ENCODE measurements around the gene TMEM181.

TMEM181 gene

DNA sequence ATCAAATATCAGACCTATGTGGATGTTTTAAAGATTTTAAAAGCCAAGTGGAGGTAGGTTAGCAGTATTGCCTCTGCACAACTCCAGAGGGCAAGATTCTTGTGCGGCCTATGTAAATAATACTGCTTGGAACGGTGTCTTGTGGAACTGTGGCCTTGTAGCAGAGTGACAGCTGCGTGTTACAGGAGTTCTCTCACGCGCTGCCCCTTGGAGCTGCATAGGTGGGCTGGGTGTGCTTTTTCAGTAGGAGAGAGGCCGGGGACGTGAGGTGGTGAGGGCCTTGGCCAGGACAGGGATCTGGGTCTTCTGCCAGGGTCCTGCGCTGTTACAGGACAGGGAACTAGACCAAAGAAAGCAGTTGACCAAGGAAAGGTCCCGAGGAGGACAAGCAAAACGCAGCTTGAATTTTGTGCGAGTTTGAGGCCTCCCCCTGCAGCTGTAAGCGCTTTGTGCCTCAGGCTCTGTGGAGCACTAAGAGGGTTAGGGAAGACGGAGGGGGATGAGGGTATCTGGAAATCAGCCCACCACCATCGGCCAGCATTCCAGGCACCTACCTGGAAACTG lies 1.5 kb downstream of the TMEM181 start:
- DNase-seq (ENCODE audit: insufficient read length, low spot score) (no peak), FAIRE-seq (no peak)

GRCh38 chr6:158561938-158562337 lies 2.0 kb downstream of the TMEM181 start:
- FAIRE-seq: no peak
- no peak for DNase-seq (ENCODE audit: insufficient read length, low spot score)

- DNase-seq (ENCODE audit: insufficient read length, low spot score): no peak
- no peak for FAIRE-seq
Measured at GRCh38 chr6:158564243-158565121, 4.6 kb downstream of the TMEM181 start.

- no peak for DNase-seq (ENCODE audit: insufficient read length, low spot score)
- no peak for FAIRE-seq
Measured at GRCh38 chr6:158565122-158565429, 5.2 kb downstream of the TMEM181 start.

GRCh38 chr6:158565482-158566040 lies 5.7 kb downstream of the TMEM181 start:
- FAIRE-seq: no peak

DNA sequence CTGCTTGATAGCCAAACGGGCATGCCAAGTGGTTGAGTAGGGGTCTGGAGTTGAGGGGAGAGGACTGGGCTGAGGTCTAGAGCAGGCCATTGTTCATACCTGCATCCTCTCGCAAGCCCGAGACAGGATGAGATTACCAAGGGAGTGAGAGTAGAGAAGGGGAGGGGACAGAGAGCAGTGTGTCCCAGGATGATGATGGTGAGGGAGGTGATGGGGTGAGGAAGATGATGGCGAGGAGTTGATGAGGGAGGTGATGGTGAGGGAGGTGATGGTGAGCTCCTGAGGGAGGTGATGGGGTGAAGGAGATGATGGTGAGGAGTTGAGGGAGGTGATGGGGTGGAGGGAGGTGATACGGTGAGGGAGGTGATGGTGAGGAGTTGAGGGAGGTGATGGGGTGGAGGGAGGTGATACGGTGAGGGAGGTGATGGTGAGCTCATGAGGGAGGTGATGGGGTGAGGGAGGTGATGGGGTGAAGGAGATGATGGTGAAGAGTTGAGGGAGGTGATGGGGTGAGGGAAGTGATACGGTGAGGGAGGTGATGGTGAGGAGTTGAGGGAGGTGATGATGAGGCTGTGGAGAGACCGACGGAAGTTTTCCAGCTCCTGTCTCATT lies 6.4 kb downstream of the TMEM181 start:
- DNase-seq (ENCODE audit: insufficient read length, low spot score) (no peak), FAIRE-seq (no peak)

More at GRCh38 chr6:158565482-158566040, 5.7 kb downstream of the TMEM181 start:
- no peak for DNase-seq (ENCODE audit: insufficient read length, low spot score)

DNA sequence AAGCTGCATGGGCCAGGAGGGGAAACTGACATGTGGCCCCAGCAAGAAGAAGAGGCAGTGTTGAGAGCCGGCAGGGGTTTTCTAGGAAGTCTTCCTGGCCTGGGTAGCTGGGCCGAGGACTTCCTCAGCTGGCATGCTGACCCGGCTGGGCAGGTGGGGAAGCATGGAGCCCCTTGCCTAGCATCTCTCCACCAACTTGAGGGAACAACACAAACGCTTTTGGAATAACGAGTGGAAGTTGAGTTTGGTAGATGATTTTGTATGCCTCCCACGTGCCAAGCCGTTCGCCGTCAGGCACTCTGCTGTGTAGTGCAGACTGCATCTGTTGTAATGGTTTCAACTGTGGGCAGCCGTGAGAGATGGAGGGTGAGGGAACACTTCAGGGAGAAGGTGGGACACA lies 7.3 kb downstream of the TMEM181 start:
- FAIRE-seq: no peak
- DNase-seq (ENCODE audit: insufficient read length, low spot score): no peak

GRCh38 chr6:158567871-158568401 lies 8.0 kb downstream of the TMEM181 start:
- FAIRE-seq: no peak
- no peak for DNase-seq (ENCODE audit: insufficient read length, low spot score)

DNA sequence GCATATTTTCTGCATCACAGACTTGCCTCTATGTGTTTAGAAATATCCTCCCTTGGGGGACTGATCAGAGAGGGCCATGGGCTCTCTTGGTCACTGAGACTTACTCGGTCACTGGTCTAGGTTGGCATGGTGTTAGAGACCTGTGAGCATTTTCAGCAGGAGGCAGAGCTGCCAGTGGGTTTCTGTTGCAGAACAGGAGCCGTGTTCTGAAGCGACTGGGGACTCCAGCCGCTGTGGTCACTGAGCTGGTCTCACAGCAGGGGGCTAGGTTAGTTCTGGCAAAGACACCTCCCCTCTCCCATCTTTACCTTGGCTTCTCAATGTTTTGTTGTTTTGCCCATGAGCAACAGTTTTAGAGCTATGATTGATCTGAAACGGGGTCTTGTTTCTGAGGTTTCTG lies 8.7 kb downstream of the TMEM181 start:
- DNase-seq (ENCODE audit: insufficient read length, low spot score) (no peak), FAIRE-seq (no peak)

GRCh38 chr6:158569036-158569435 lies 9.1 kb downstream of the TMEM181 start:
- no peak for FAIRE-seq

DNA sequence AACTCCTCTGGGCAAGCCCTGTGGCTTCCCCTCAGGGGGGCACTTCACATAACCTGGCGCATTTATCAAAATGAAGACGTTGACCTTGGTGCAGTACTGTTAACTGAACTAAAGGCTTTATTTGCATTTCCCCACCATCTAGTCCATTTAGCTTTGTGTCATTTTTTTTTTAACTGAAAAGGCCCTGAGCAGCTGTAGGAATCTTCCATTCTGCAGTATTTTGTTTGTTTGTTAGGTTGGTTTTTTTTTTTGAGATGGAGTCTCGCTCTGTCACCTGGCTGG lies 10.7 kb downstream of the TMEM181 start:
- FAIRE-seq (no peak), DNase-seq (ENCODE audit: insufficient read length, low spot score) (no peak)

More at GRCh38 chr6:158569036-158569435, 9.1 kb downstream of the TMEM181 start:
- no peak for DNase-seq (ENCODE audit: insufficient read length, low spot score)

DNA sequence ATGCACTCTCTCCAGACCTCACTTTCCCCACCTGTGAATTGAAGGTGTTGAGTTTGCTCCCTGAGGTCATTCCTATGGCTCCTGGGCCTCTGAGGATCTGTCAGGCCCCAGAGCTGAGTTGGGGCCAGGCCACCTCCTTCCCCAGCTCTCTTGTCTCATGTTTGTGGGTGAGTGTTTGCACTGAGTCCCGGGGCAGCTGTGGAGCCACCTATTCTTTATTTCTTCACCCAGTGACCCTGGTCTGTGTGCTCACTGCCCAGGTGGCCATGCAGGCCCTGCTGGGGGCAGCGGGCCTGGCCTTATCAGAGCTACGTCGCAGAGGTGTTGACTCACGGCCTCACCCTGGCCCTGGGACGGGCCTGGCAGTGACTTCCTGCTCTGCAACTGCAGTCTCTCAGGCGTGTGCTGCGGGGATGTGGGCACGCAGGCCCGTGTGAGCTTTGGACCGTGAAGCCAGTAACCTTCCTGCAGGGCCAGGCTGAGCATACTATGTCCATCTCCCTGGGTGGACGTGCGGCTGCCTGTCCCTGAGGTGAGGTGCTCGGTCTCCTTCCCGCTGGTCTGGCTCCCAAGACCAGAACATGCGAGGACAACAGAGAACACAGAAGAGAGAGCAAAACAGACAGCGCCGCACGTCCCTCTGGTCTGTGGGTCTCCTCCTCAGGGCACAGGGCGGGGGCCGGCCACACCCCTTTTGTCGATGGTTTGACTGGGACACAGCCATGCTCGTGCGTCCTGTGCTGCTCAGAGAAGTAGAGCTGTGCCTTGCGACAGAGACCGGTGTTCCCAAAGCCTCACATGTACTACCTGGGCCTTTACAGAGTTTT lies 12.1 kb downstream of the TMEM181 start:
- DNase-seq (ENCODE audit: insufficient read length, low spot score): no peak
- FAIRE-seq: no peak

GRCh38 chr6:158572653-158573541 lies 13.0 kb downstream of the TMEM181 start:
- DNase-seq (ENCODE audit: insufficient read length, low spot score): no peak
- no peak for FAIRE-seq

GRCh38 chr6:158573542-158573931 lies 13.6 kb downstream of the TMEM181 start:
- FAIRE-seq (no peak), DNase-seq (ENCODE audit: insufficient read length, low spot score) (no peak)

GRCh38 chr6:158574800-158575199 lies 14.9 kb downstream of the TMEM181 start:
- FAIRE-seq: no peak
- no peak for DNase-seq (ENCODE audit: insufficient read length, low spot score)

GRCh38 chr6:158575550-158575949 lies 15.7 kb downstream of the TMEM181 start:
- FAIRE-seq (no peak), DNase-seq (ENCODE audit: insufficient read length, low spot score) (no peak)

- FAIRE-seq: no peak
Measured at GRCh38 chr6:158584236-158584651, 24.4 kb downstream of the TMEM181 start.

DNA sequence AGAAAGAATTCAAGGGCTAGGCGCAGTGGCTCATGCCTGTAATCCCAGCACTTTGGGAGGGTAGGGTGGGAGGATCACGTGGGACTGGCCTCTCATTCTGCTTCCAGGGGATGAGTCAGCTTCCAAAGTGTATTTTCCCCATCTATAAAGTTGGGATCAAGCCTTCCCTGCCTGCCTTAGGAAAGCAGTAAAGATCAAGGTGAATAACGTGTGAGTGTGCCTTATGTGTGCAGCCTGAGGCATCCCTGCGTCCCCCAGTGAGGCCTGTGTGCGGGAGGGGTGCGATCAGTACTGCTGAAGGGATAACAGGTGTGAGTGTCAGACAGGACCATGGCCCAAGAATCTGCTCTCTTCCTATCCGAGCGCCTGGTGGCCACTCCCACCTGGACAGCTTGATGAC lies 26.8 kb downstream of the TMEM181 start:
- no peak for FAIRE-seq
- DNase-seq (ENCODE audit: insufficient read length, low spot score): no peak

More at GRCh38 chr6:158584236-158584651, 24.4 kb downstream of the TMEM181 start:
- no peak for DNase-seq (ENCODE audit: insufficient read length, low spot score)

- DNase-seq (ENCODE audit: insufficient read length, low spot score) (no peak), FAIRE-seq (no peak)
Measured at GRCh38 chr6:158589366-158589765, 29.5 kb downstream of the TMEM181 start.
